ENCODE data around the gene COL18A1. TPM values are rescaled to one million over a fixed set of nuclear protein-coding genes. Genes with fewer than 3 reads are reported as not detected.
"Not testable (repeated sequence)": the region's sequence is repeated elsewhere in the genome, so short reads cannot be mapped to it uniquely, and the experiment has no call there.

COL18A1 gene
- total RNA-seq, 1 donor from 2014 or later: 535 TPM

- DNase-seq (ENCODE audit: low read depth): no peak
- H3K4me3 ChIP-seq (ENCODE audit: low read depth, low read length): no peak overlapping the region
- TF ChIP-seq CTCF (conservative IDR thresholded peaks at IDR 0.05; ENCODE audit: low read depth, low read length): no peak
These were observed 93.1 kb downstream of the COL18A1 start for GRCh38 chr21:45497846-45498645.

GRCh38 chr21:45498646-45499000 is 93.7 kb downstream of the COL18A1 start:
- no peak for DNase-seq (ENCODE audit: low read depth)
- H3K4me3 ChIP-seq (ENCODE audit: low read depth, low read length): no peak overlapping the region
- TF ChIP-seq CTCF (conservative IDR thresholded peaks at IDR 0.05; ENCODE audit: low read depth, low read length): no peak

- no peak overlapping the region for H3K4me3 ChIP-seq (ENCODE audit: low read depth, low read length)
- DNase-seq (ENCODE audit: low read depth): no peak
- TF ChIP-seq CTCF (conservative IDR thresholded peaks at IDR 0.05; ENCODE audit: low read depth, low read length): no peak
These were observed 94.3 kb downstream of the COL18A1 start for GRCh38 chr21:45499201-45499750.

- no peak for DNase-seq (ENCODE audit: low read depth)
- TF ChIP-seq CTCF (conservative IDR thresholded peaks at IDR 0.05; ENCODE audit: low read depth, low read length): no peak
- no peak overlapping the region for H3K4me3 ChIP-seq (ENCODE audit: low read depth, low read length)
These were observed 95.1 kb downstream of the COL18A1 start for GRCh38 chr21:45499970-45500577.

GRCh38 chr21:45501081-45502005 is 96.4 kb downstream of the COL18A1 start:
- DNase-seq (ENCODE audit: low read depth); H3K4me3 ChIP-seq (ENCODE audit: low read depth, low read length): not testable (repeated sequence)

GRCh38 chr21:45502006-45502345 is 97.0 kb downstream of the COL18A1 start:
- DNase-seq (ENCODE audit: low read depth): no peak
- no peak for TF ChIP-seq CTCF (conservative IDR thresholded peaks at IDR 0.05; ENCODE audit: low read depth, low read length)
- H3K4me3 ChIP-seq (ENCODE audit: low read depth, low read length): no peak overlapping the region

GRCh38 chr21:45502600-45502999 is 97.6 kb downstream of the COL18A1 start:
- DNase-seq (ENCODE audit: low read depth): no peak
- no peak for TF ChIP-seq CTCF (conservative IDR thresholded peaks at IDR 0.05; ENCODE audit: low read depth, low read length)
- no peak overlapping the region for H3K4me3 ChIP-seq (ENCODE audit: low read depth, low read length)

GRCh38 chr21:45503226-45503625 is 98.3 kb downstream of the COL18A1 start:
- not testable (repeated sequence) for DNase-seq (ENCODE audit: low read depth); H3K4me3 ChIP-seq (ENCODE audit: low read depth, low read length)

Data from epithelial cell of proximal tubule (primary cell).